Thyroid gland (tissue), 4 donors: ENCODE data around the gene GAS6. TPM values are rescaled to one million over a fixed set of nuclear protein-coding genes. Genes with fewer than 3 reads are reported as not detected.
"Not testable (repeated sequence)": the region's sequence is repeated elsewhere in the genome, so short reads cannot be mapped to it uniquely, and the experiment has no call there.

Source experiments
- DNase-seq, 2 donors: peaks; one replicate each; pipeline ENCODE4 v3.0.0-alpha.2; 2019
- H3K27ac ChIP-seq, 3 donors: fragments of 200-600 bp; sonication (generic); 1 replicate in 2 of 3; 2 replicates in 1 of 3; pipeline ENCODE4 v1.5.1; 2016 to 2019; ENCODE audit warnings: mild to moderate bottlenecking in 1 of 3, moderate library complexity in 1 of 3
- H3K27me3 ChIP-seq: fragments of 200-600 bp; sonication (generic); one replicate; pipeline ENCODE4 v1.5.1; 2019
- H3K36me3 ChIP-seq, 2 donors: fragments of 200-600 bp; sonication (generic); one replicate each; pipeline ENCODE4 v1.5.1; 2016 to 2019
- H3K4me1 ChIP-seq, 2 donors: fragments of 200-600 bp; sonication (generic); one replicate each; pipeline ENCODE4 v1.5.1; 2017 to 2019
- H3K4me3 ChIP-seq, 3 donors: fragments of 200-600 bp; sonication (generic); replicated peaks in 1 of 3; 1 replicate in 2 of 3; 2 replicates in 1 of 3; pipeline ENCODE4 v1.5.1; 2016; ENCODE audit warnings: mild to moderate bottlenecking in 1 of 3
- H3K9me3 ChIP-seq: fragments of 200-600 bp; sonication (generic); one replicate; pipeline ENCODE4 v1.5.1; 2017
- CTCF ChIP-seq, 6 experiments: fragments of 200-600 bp in 3 of 6; fragments of 450-650 bp in 3 of 6; sonication (generic) in 3 of 6; IDR thresholded peaks; one replicate each; pipeline ENCODE4 v1.5.1; 2016 to 2019; ENCODE audit warnings: antibody characterized with exemption in 6 of 6, mild to moderate bottlenecking in 2 of 6, inconsistent platforms in 1 of 6, moderate library complexity in 1 of 6
- POLR2A ChIP-seq, 2 donors: fragments of 450-650 bp; IDR thresholded peaks; one replicate each; pipeline ENCODE4 v1.6.1; 2017; ENCODE audit warnings: antibody characterized with exemption in 2 of 2, mild to moderate bottlenecking in 2 of 2, moderate library complexity in 1 of 2
- WGBS, 2 donors: methylation state at CpG; one replicate each; pipeline ENCODE4 v1.1.5; 2017; 5-methylcytosine and 5-hydroxymethylcytosine counted together
- intact Hi-C: fragments of 100-400 bp; cut with DNase I; formaldehyde crosslinking; loops from one replicate; pipeline ENCODE4 v1.15.1; 2023
- total RNA-seq, 4 donors: library from RNA; depleted of rRNA; stranded (reverse); fragments of >200 nt; gene quantifications; one replicate each; pipeline ENCODE4 v1.2.3, GENCODE V29; 2016

GAS6 gene
- total RNA-seq, 4 donors from 2014 or later, result 145 to 197 (median 173) TPM

GRCh38 chr13:113832631-113833030 is 31.2 kb downstream of the GAS6 start:
- DNase-seq, result no peak
- Histone ChIP-seq H3K36me3 (peaks cover 22 to 23% of the 10 kb centered on the region in 2 donors), H3K27me3 (no peaks in the 10 kb centered on the region), H3K9me3 (no peaks in the 10 kb centered on the region), H3K4me3 (no peak overlapping the region), H3K4me1 (peaks cover 9 to 10% of the 10 kb centered on the region in 2 donors), H3K27ac (no peak overlapping the region)
- TF ChIP-seq POLR2A (IDR thresholded peaks at IDR 0.05) (no peak), CTCF (IDR thresholded peaks at IDR 0.05) (no peak)
- 95 to 97% methylated on average over 21 to 23 of the region's 23 CpGs for WGBS, 2 donors
- intact Hi-C loops, result no loop called here

GRCh38 chr13:113832205-113832604 is 31.7 kb downstream of the GAS6 start:
- DNase-seq, result no peak
- no peak for TF ChIP-seq CTCF (IDR thresholded peaks at IDR 0.05)
- no peak for TF ChIP-seq POLR2A (IDR thresholded peaks at IDR 0.05)
- Histone ChIP-seq H3K4me1 (peaks cover 5% of the 10 kb centered on the region in 2 donors), H3K4me3 (no peak overlapping the region), H3K27me3 (no peaks in the 10 kb centered on the region), H3K9me3 (no peaks in the 10 kb centered on the region), H3K36me3 (peaks cover 26 to 27% of the 10 kb centered on the region in 2 donors), H3K27ac (no peak overlapping the region)
- intact Hi-C loops, result no loop called here
- 88% methylated on average over 3 to 4 of the region's 19 CpGs for WGBS, 2 donors

GRCh38 chr13:113831061-113831460 is 32.8 kb downstream of the GAS6 start:
- Histone ChIP-seq H3K36me3 (peaks cover 30 to 38% of the 10 kb centered on the region in 2 donors), H3K4me3 (no peak overlapping the region), H3K27ac (no peak overlapping the region), H3K4me1 (no peaks in the 10 kb centered on the region), H3K27me3 (no peaks in the 10 kb centered on the region), H3K9me3 (no peaks in the 10 kb centered on the region)
- intact Hi-C loops, result no loop called here
- TF ChIP-seq CTCF (IDR thresholded peaks at IDR 0.05), result no peak
- no peak for TF ChIP-seq POLR2A (IDR thresholded peaks at IDR 0.05)
- no peak for DNase-seq
- 91 to 92% methylated on average over 6 to 12 of the region's 23 CpGs for WGBS, 2 donors

GRCh38 chr13:113830426-113830950 is 33.4 kb downstream of the GAS6 start:
- H3K4me3 ChIP-seq, intact Hi-C loops, H3K9me3 ChIP-seq, H3K27ac ChIP-seq, H3K27me3 ChIP-seq, DNase-seq, H3K4me1 ChIP-seq: not testable (repeated sequence)
- 89 to 94% methylated on average over 7 to 9 of the region's 22 CpGs for WGBS, 2 donors
- H3K36me3 ChIP-seq, result peaks cover 29 to 44% of the 10 kb centered on the region in 2 donors

- no peaks in the 10 kb centered on the region for H3K9me3 ChIP-seq
- no peaks in the 10 kb centered on the region for H3K4me1 ChIP-seq
- H3K27me3 ChIP-seq, result no peaks in the 10 kb centered on the region
- H3K4me3 ChIP-seq, result no peak overlapping the region
- H3K36me3 ChIP-seq, result peaks cover 25 to 35% of the 10 kb centered on the region in 2 donors
- no peak for TF ChIP-seq CTCF (IDR thresholded peaks at IDR 0.05)
- no peak for TF ChIP-seq POLR2A (IDR thresholded peaks at IDR 0.05)
- no peak for DNase-seq
- no peak overlapping the region for H3K27ac ChIP-seq
- WGBS, 2 donors, result 95 to 97% methylated on average over 17 to 20 of the region's 20 CpGs
- intact Hi-C loops, result no loop called here
These were observed 35.5 kb downstream of the GAS6 start for GRCh38 chr13:113828282-113828825.
